ENCODE data around the gene LRP10. TPM values are rescaled to one million over a fixed set of nuclear protein-coding genes. Genes with fewer than 3 reads are reported as not detected.

The LRP10 gene
- total and polyA plus RNA-seq, 2 of the 8 experiments (the other 6 are each of a cell fraction or from before 2014, with no cell fraction given) = 12.4 to 15.6 TPM

DNA sequence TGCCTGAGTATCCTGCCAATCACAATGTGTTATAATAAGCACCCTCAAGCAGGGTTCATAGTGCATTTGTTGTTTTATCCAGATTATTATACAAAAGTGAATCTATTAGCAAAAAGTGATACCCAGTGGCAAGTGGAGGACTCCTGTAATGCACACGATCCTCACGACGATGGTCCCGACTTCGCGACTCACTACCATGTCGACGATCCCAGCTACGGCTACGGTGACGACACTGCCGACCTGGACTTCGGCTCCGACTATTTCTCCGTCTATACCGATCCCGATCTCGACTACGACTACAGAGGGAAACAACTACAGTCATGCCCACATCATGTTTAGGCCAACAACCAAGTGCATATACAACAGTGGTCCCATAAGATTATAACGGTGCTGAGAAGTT is 34.5 kb downstream of the LRP10 start:
- Histone ChIP-seq H4K5ac (ENCODE audit: insufficient read length, low read depth, low read length) (no peak overlapping the region), H2BK12ac (ENCODE audit: low read depth, low read length) (no peak overlapping the region), H2AFZ (ENCODE audit: low read length) (no peak overlapping the region), H3K4me3 (ENCODE audit: extremely low read depth in 1 of 4, insufficient read depth in 2 of 4, low read depth in 3 of 4, low read length in 4 of 4) (no peak overlapping the region), H2BK5ac (ENCODE audit: low read depth, low read length) (no peak overlapping the region), H3K4me2 (ENCODE audit: insufficient read depth in 1 of 2, low read depth in 2 of 2, low read length in 2 of 2) (no peak overlapping the region), H4K91ac (replicated peaks; ENCODE audit: insufficient read length, low read length) (no peak overlapping the region), H3K4ac (replicated peaks; ENCODE audit: insufficient read length, low read depth, low read length) (no peak overlapping the region), H3K36me3 (ENCODE audit: control insufficient read depth in 2 of 4, insufficient read depth in 4 of 4, low read length in 3 of 4) (peaks cover 30 to 70% (median 52%) of the 10 kb centered on the region in 4 experiments), H4K8ac (ENCODE audit: extremely low read depth, insufficient read depth, low read length) (no peak overlapping the region), H3K79me1 (ENCODE audit: low read depth, low read length) (no peaks in the 10 kb centered on the region; the same call in 1 of the 2 replicates), H3K56ac (replicated peaks; ENCODE audit: insufficient read length, low read depth, low read length) (no peak overlapping the region), H3K18ac (ENCODE audit: extremely low read depth, low read length) (no peak overlapping the region), H2BK15ac (ENCODE audit: low read length) (no peak overlapping the region), H3K27ac (ENCODE audit: low read depth, low read length) (no peak overlapping the region), H3K23ac (ENCODE audit: insufficient read length) (no peak overlapping the region), H3K14ac (ENCODE audit: insufficient read length) (no peak overlapping the region), H2BK20ac (ENCODE audit: low read length) (no peak overlapping the region), H3K27me3 (replicated peaks in 1 of 4; ENCODE audit: control insufficient read depth in 3 of 4, extremely low read depth in 1 of 4, insufficient read depth in 3 of 4, low read length in 3 of 4) (no peaks in the 10 kb centered on the region), H4K20me1 (replicated peaks in 1 of 2; ENCODE audit: control insufficient read depth in 1 of 2, insufficient read depth in 2 of 2, low read length in 2 of 2) (peaks cover 1 to 7% of the 10 kb centered on the region in 2 experiments), H3K9me3 (ENCODE audit: insufficient read depth in 2 of 2, low read depth in 1 of 2, low read length in 1 of 2) (no peaks in the 10 kb centered on the region), H3K79me2 (ENCODE audit: control insufficient read depth in 1 of 2, insufficient read depth in 2 of 2, low read length in 2 of 2) (peaks cover 0 to 3% of the 10 kb centered on the region in 2 experiments; a peak in 2 of 4 replicates), H2AK5ac (ENCODE audit: low read depth, low read length) (no peak overlapping the region), H3K23me2 (ENCODE audit: low read depth, low read length) (no peaks in the 10 kb centered on the region), H3K4me1 (replicated peaks in 1 of 4; ENCODE audit: control insufficient read depth in 3 of 4, insufficient read depth in 4 of 4, low read length in 3 of 4) (no peaks in the 10 kb centered on the region), H3K9ac (replicated peaks in 1 of 4; ENCODE audit: extremely low read depth in 1 of 4, low read depth in 3 of 4, low read length in 3 of 4) (no peak overlapping the region), H2BK120ac (replicated peaks; ENCODE audit: low read depth, low read length) (no peak overlapping the region)
- no peak for TF ChIP-seq BACH1 (IDR thresholded peaks at IDR 0.05; ENCODE audit: low read length)
- TF ChIP-seq RFX5 (IDR thresholded peaks at IDR 0.05; ENCODE audit: borderline replicate concordance, low read depth, low read length) = no peak
- no peak for TF ChIP-seq RNF2 (IDR thresholded peaks at IDR 0.05; ENCODE audit: borderline replicate concordance, low read depth, low read length, missing control alignments, poor library complexity, severe bottlenecking)
- no peak for TF ChIP-seq TBP (IDR thresholded peaks at IDR 0.05; ENCODE audit: low read depth, low read length)
- TF ChIP-seq, protein P1, sequence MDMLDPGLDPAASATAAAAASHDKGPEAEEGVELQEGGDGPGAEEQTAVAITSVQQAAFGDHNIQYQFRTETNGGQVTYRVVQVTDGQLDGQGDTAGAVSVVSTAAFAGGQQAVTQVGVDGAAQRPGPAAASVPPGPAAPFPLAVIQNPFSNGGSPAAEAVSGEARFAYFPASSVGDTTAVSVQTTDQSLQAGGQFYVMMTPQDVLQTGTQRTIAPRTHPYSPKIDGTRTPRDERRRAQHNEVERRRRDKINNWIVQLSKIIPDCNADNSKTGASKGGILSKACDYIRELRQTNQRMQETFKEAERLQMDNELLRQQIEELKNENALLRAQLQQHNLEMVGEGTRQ (IDR thresholded peaks at IDR 0.05; ENCODE audit: low read length) = no peak
- TF ChIP-seq, protein P2, sequence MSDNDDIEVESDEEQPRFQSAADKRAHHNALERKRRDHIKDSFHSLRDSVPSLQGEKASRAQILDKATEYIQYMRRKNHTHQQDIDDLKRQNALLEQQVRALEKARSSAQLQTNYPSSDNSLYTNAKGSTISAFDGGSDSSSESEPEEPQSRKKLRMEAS (IDR thresholded peaks at IDR 0.05) = no peak
- TF ChIP-seq POLR2A (IDR thresholded peaks at IDR 0.05; ENCODE audit: control extremely low read depth in 1 of 2, low read depth in 2 of 2, low read length in 2 of 2) = no peak
- TF ChIP-seq TAF7 (optimal IDR thresholded peaks at IDR 0.05; ENCODE audit: borderline replicate concordance, low read depth, low read length) = no peak
- TF ChIP-seq YY1 (IDR thresholded peaks at IDR 0.05; ENCODE audit: low read depth, low read length) = no peak
- POLR2A ChIA-PET (ENCODE audit: partially characterized antibody) = interaction anchor here (0.8 kb wide), 1 partner anchor 86 kb away, joined by 3 read pairs; no protein-coding TSS in a partner anchor
- CTCF ChIA-PET (ENCODE audit: partially characterized antibody) = interaction anchor here (0.7 to 1.0 kb wide), 2 partner anchors 24 to 80 kb away, joined by 3 to 4 read pairs; partner anchors contain the start of gene PRMT5
- FAIRE-seq = no peak
- WGBS, 2 experiments (ENCODE audit: extremely low coverage in 1 of 2, insufficient coverage in 1 of 2, insufficient read length in 1 of 2, insufficient replicate concordance in 2 of 2, low coverage in 1 of 2, low lambda C conversion rate in 2 of 2, missing lambda C conversion rate in 1 of 2) = 97% methylated on average over 20 of the region's 20 CpGs; no CpG with 5 or more reads in 1 of the 2 experiments
- no peak for DNase-seq (ENCODE audit: low read depth in 1 of 2, low spot score in 2 of 2)
